Measurements from ENCODE around the gene KRTAP4-7. TPM values are rescaled to one million over a fixed set of nuclear protein-coding genes. Genes with fewer than 3 reads are reported as not detected.

Gene KRTAP4-7
- polyA plus RNA-seq, 4 donors = not detected

DNA sequence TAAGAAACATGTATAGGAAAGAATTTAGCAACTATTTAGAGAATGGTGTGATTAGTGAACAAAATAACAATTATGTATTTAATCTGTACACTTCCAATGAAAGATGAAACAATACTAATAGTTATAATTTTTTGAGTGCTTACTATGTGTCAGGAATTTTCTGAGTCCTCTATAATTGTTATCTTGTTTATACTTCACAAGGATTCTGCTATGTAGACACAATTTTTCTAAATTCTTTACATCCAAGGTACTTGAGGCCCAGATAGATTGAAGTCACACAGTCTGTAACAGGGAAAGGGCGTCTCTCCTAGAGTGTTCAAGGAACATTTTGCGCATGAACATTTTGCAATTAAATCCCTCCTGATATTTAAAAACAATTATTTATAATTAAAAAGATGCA, 41.1 kb downstream of the KRTAP4-7 start:
- Histone ChIP-seq H3K9me3 (ENCODE audit: control insufficient read depth in 2 of 2, insufficient read depth in 1 of 2, low read depth in 1 of 2, low read length in 1 of 2) (no peaks in the 10 kb centered on the region), H3K27me3 (ENCODE audit: control insufficient read depth in 3 of 3, insufficient read depth in 3 of 3, low read length in 3 of 3) (peaks cover 0 to 2% (median 0%) of the 10 kb centered on the region in 3 donors), H3K4me1 (ENCODE audit: control insufficient read depth in 3 of 3, insufficient read depth in 2 of 3, low read depth in 1 of 3, low read length in 2 of 3) (no peaks in the 10 kb centered on the region), H3K27ac (ENCODE audit: low read depth in 1 of 3, low read length in 2 of 3) (no peak overlapping the region), H3K36me3 (ENCODE audit: control insufficient read depth in 3 of 3, insufficient read depth in 2 of 3, low read depth in 1 of 3, low read length in 3 of 3) (no peaks in the 10 kb centered on the region), H3K4me3 (ENCODE audit: low read depth in 1 of 3, low read length in 3 of 3) (no peak overlapping the region)
- DNase-seq (no peak), FAIRE-seq (no peak)
- WGBS, 3 donors = 71 to 97% (median 91%) methylated on average over 2 of the region's 2 CpGs

GRCh38 chr17:41126412-41126811, 42.5 kb downstream of the KRTAP4-7 start:
- H3K4me1 ChIP-seq (ENCODE audit: control insufficient read depth in 3 of 3, insufficient read depth in 2 of 3, low read depth in 1 of 3, low read length in 2 of 3) = no peaks in the 10 kb centered on the region
- H3K27ac ChIP-seq (ENCODE audit: low read depth in 1 of 3, low read length in 2 of 3) = no peak overlapping the region
- WGBS, 3 donors = 83 to 88% (median 87%) methylated on average over 3 of the region's 3 CpGs
- peaks cover 0 to 2% (median 0%) of the 10 kb centered on the region in 3 donors for H3K27me3 ChIP-seq (ENCODE audit: control insufficient read depth in 3 of 3, insufficient read depth in 3 of 3, low read length in 3 of 3)
- no peak overlapping the region for H3K4me3 ChIP-seq (ENCODE audit: low read depth in 1 of 3, low read length in 3 of 3)
- DNase-seq = no peak
- H3K9me3 ChIP-seq (ENCODE audit: control insufficient read depth in 2 of 2, insufficient read depth in 1 of 2, low read depth in 1 of 2, low read length in 1 of 2) = no peaks in the 10 kb centered on the region
- no peak for FAIRE-seq
- no peaks in the 10 kb centered on the region for H3K36me3 ChIP-seq (ENCODE audit: control insufficient read depth in 3 of 3, insufficient read depth in 2 of 3, low read depth in 1 of 3, low read length in 3 of 3)

GRCh38 chr17:41127371-41127770, 43.4 kb downstream of the KRTAP4-7 start:
- Histone ChIP-seq H3K27me3 (ENCODE audit: control insufficient read depth in 3 of 3, insufficient read depth in 3 of 3, low read length in 3 of 3) (no peaks in the 10 kb centered on the region), H3K9me3 (ENCODE audit: control insufficient read depth in 2 of 2, insufficient read depth in 1 of 2, low read depth in 1 of 2, low read length in 1 of 2) (no peaks in the 10 kb centered on the region), H3K36me3 (ENCODE audit: control insufficient read depth in 3 of 3, insufficient read depth in 2 of 3, low read depth in 1 of 3, low read length in 3 of 3) (no peaks in the 10 kb centered on the region), H3K27ac (ENCODE audit: low read depth in 1 of 3, low read length in 2 of 3) (no peak overlapping the region), H3K4me3 (ENCODE audit: low read depth in 1 of 3, low read length in 3 of 3) (no peak overlapping the region), H3K4me1 (ENCODE audit: control insufficient read depth in 3 of 3, insufficient read depth in 2 of 3, low read depth in 1 of 3, low read length in 2 of 3) (no peaks in the 10 kb centered on the region)
- WGBS, 3 donors = 11 to 71% (median 34%) methylated on average over 1 of the region's 1 CpG
- FAIRE-seq (no peak), DNase-seq (no peak)

DNA sequence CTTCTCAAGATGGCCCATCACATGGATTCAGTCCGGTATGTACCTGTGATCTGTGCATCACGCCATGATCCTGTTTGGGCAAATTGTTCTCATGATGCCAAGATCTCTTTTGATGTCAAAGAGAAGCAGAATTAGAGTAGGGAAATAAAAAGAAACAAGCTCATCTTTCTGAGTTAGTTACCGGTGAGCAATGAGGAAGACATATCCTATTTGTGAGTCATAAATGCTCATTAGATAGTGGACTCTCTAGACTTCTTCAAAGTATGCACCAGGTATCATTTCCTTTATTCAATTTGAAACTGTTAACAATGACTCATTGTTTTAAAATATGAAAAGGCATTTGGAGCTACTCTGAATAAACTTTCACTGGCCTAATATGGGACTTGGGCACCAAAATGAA, 48.0 kb downstream of the KRTAP4-7 start:
- no peak for DNase-seq
- no peaks in the 10 kb centered on the region for H3K27me3 ChIP-seq (ENCODE audit: control insufficient read depth in 3 of 3, insufficient read depth in 3 of 3, low read length in 3 of 3)
- H3K4me3 ChIP-seq (ENCODE audit: low read depth in 1 of 3, low read length in 3 of 3) = no peak overlapping the region
- H3K9me3 ChIP-seq (ENCODE audit: control insufficient read depth in 2 of 2, insufficient read depth in 1 of 2, low read depth in 1 of 2, low read length in 1 of 2) = no peaks in the 10 kb centered on the region
- WGBS, 3 donors = 61 to 73% (median 64%) methylated on average over 3 of the region's 3 CpGs
- H3K36me3 ChIP-seq (ENCODE audit: control insufficient read depth in 3 of 3, insufficient read depth in 2 of 3, low read depth in 1 of 3, low read length in 3 of 3) = no peaks in the 10 kb centered on the region
- no peaks in the 10 kb centered on the region for H3K4me1 ChIP-seq (ENCODE audit: control insufficient read depth in 3 of 3, insufficient read depth in 2 of 3, low read depth in 1 of 3, low read length in 2 of 3)
- no peak for FAIRE-seq
- H3K27ac ChIP-seq (ENCODE audit: low read depth in 1 of 3, low read length in 2 of 3) = no peak overlapping the region

GRCh38 chr17:41133880-41134735, 50.2 kb downstream of the KRTAP4-7 start:
- DNase-seq (no peak), FAIRE-seq (no peak)
- Histone ChIP-seq H3K9me3 (ENCODE audit: control insufficient read depth in 2 of 2, insufficient read depth in 1 of 2, low read depth in 1 of 2, low read length in 1 of 2) (no peaks in the 10 kb centered on the region), H3K36me3 (ENCODE audit: control insufficient read depth in 3 of 3, insufficient read depth in 2 of 3, low read depth in 1 of 3, low read length in 3 of 3) (no peaks in the 10 kb centered on the region), H3K27ac (ENCODE audit: low read depth in 1 of 3, low read length in 2 of 3) (no peak overlapping the region), H3K27me3 (ENCODE audit: control insufficient read depth in 3 of 3, insufficient read depth in 3 of 3, low read length in 3 of 3) (no peaks in the 10 kb centered on the region), H3K4me3 (ENCODE audit: low read depth in 1 of 3, low read length in 3 of 3) (no peak overlapping the region), H3K4me1 (ENCODE audit: control insufficient read depth in 3 of 3, insufficient read depth in 2 of 3, low read depth in 1 of 3, low read length in 2 of 3) (no peaks in the 10 kb centered on the region)
- 58 to 79% (median 66%) methylated on average over 2 of the region's 2 CpGs for WGBS, 3 donors

Other genes with a start within 250 kb of the KRTAP4-7 start
- gene KRT12, start 216.9 kb upstream of the KRTAP4-7 start, polyA plus RNA-seq = 1 to 10 TPM in 2 of 4 donors, under 1 TPM in 2; 0.28 to 9.2 (median 3.1) TPM
- gene KRT20, start 198.9 kb upstream of the KRTAP4-7 start, polyA plus RNA-seq = 1,000 to 10,000 TPM in 1 of 4 donors, 100 to 1,000 TPM in 2, 10 to 100 TPM in 1; 66.8 to 1,534 (median 545) TPM
- under 1 TPM in 2 of 4 donors, not detected in 2; 0.66 to 0.82 TPM for gene KRT23, start 146.5 kb upstream of the KRTAP4-7 start, polyA plus RNA-seq
- under 1 TPM in 2 of 4 donors, not detected in 2; 0.03 to 0.04 TPM for gene KRT39, start 117.2 kb upstream of the KRTAP4-7 start, polyA plus RNA-seq
- under 1 TPM in 3 of 4 donors, not detected in 1; 0.10 to 0.45 (median 0.12) TPM for gene KRT40, start 99.8 kb upstream of the KRTAP4-7 start, polyA plus RNA-seq
- gene KRTAP3-3, start 90.0 kb upstream of the KRTAP4-7 start, polyA plus RNA-seq = not detected
- not detected for gene KRTAP3-2, start 84.2 kb upstream of the KRTAP4-7 start, polyA plus RNA-seq
- not detected for gene KRTAP3-1, start 75.0 kb upstream of the KRTAP4-7 start, polyA plus RNA-seq
- gene KRTAP1-5, start 56.9 kb upstream of the KRTAP4-7 start, polyA plus RNA-seq = under 1 TPM in 1 of 4 donors, not detected in 3; 0.04 TPM
- not detected for gene KRTAP1-4, start 54.0 kb upstream of the KRTAP4-7 start, polyA plus RNA-seq
- gene KRTAP1-3, start 49.3 kb upstream of the KRTAP4-7 start, polyA plus RNA-seq = not detected
- gene KRTAP1-1, start 42.7 kb upstream of the KRTAP4-7 start, polyA plus RNA-seq = not detected
- not detected for gene KRTAP2-1, start 36.8 kb upstream of the KRTAP4-7 start, polyA plus RNA-seq
- not detected for gene KRTAP2-2, start 28.9 kb upstream of the KRTAP4-7 start, polyA plus RNA-seq
- not detected for gene KRTAP2-3, start 24.0 kb upstream of the KRTAP4-7 start, polyA plus RNA-seq
- not detected for gene KRTAP2-4, start 18.3 kb upstream of the KRTAP4-7 start, polyA plus RNA-seq
- gene KRTAP4-8, start 14.0 kb downstream of the KRTAP4-7 start, polyA plus RNA-seq = not detected
- gene KRTAP4-16, start 18.1 kb downstream of the KRTAP4-7 start, polyA plus RNA-seq = not detected
- not detected for gene KRTAP4-9, start 21.2 kb downstream of the KRTAP4-7 start, polyA plus RNA-seq
- gene KRTAP4-11, start 34.2 kb downstream of the KRTAP4-7 start, polyA plus RNA-seq = not detected
- not detected for gene KRTAP4-12, start 40.0 kb downstream of the KRTAP4-7 start, polyA plus RNA-seq
- gene KRTAP4-6, start 56.4 kb downstream of the KRTAP4-7 start, polyA plus RNA-seq = not detected
- not detected for gene KRTAP4-5, start 65.7 kb downstream of the KRTAP4-7 start, polyA plus RNA-seq
- gene KRTAP4-4, start 76.6 kb downstream of the KRTAP4-7 start, polyA plus RNA-seq = not detected
- not detected for gene KRTAP4-3, start 84.1 kb downstream of the KRTAP4-7 start, polyA plus RNA-seq
- not detected for gene KRTAP4-2, start 94.1 kb downstream of the KRTAP4-7 start, polyA plus RNA-seq
- gene KRTAP4-1, start 100.8 kb downstream of the KRTAP4-7 start, polyA plus RNA-seq = not detected
- gene KRTAP9-1, start 105.7 kb downstream of the KRTAP4-7 start, polyA plus RNA-seq = not detected
- gene KRTAP9-2, start 142.5 kb downstream of the KRTAP4-7 start, polyA plus RNA-seq = not detected
- gene KRTAP9-3, start 148.3 kb downstream of the KRTAP4-7 start, polyA plus RNA-seq = not detected
- not detected for gene KRTAP9-8, start 153.8 kb downstream of the KRTAP4-7 start, polyA plus RNA-seq
- not detected for gene KRTAP9-4, start 165.5 kb downstream of the KRTAP4-7 start, polyA plus RNA-seq
- gene KRTAP9-9, start 171.2 kb downstream of the KRTAP4-7 start, polyA plus RNA-seq = not detected
- gene KRTAP9-6, start 181.2 kb downstream of the KRTAP4-7 start, polyA plus RNA-seq = not detected
- not detected for gene KRTAP9-7, start 191.5 kb downstream of the KRTAP4-7 start, polyA plus RNA-seq
- not detected for gene KRTAP29-1, start 218.7 kb downstream of the KRTAP4-7 start, polyA plus RNA-seq
- gene KRTAP16-1, start 225.2 kb downstream of the KRTAP4-7 start, polyA plus RNA-seq = not detected
- gene KRTAP17-1, start 231.6 kb downstream of the KRTAP4-7 start, polyA plus RNA-seq = not detected

Measured in small intestine (tissue), 7 donors.